SKM-1 (cell line): Measurements from ENCODE around the gene EHD4.

ENCODE experiments used
- DNase-seq: peaks from one replicate; lab custom pipeline; 2025; ENCODE audit not compliant: unreplicated experiment; lab: John Stamatoyannopoulos, UW

The EHD4 gene

GRCh38 chr15:41862515-41863116 is 109.7 kb downstream of the EHD4 start:
- no peak for DNase-seq

- DNase-seq, result no peak
These were observed 110.5 kb downstream of the EHD4 start for GRCh38 chr15:41861736-41862356.

GRCh38 chr15:41860049-41860828 is 112.1 kb downstream of the EHD4 start:
- peak; percentile 14 for DNase-seq

GRCh38 chr15:41858756-41859155 is 113.6 kb downstream of the EHD4 start:
- DNase-seq, result no peak

GRCh38 chr15:41857316-41857715 is 115.0 kb downstream of the EHD4 start:
- no peak for DNase-seq

GRCh38 chr15:41856716-41857115 is 115.6 kb downstream of the EHD4 start:
- no peak for DNase-seq

GRCh38 chr15:41856262-41856661 is 116.1 kb downstream of the EHD4 start:
- DNase-seq, result no peak

- no peak for DNase-seq
These were observed 116.9 kb downstream of the EHD4 start for GRCh38 chr15:41855261-41855961.

- DNase-seq, result no peak
These were observed 117.9 kb downstream of the EHD4 start for GRCh38 chr15:41854443-41854842.

- no peak for DNase-seq
These were observed 118.5 kb downstream of the EHD4 start for GRCh38 chr15:41853831-41854230.

GRCh38 chr15:41852736-41853590 is 119.4 kb downstream of the EHD4 start:
- no peak for DNase-seq

GRCh38 chr15:41851755-41852370 is 120.5 kb downstream of the EHD4 start:
- no peak for DNase-seq

- DNase-seq, result no peak
These were observed 121.2 kb downstream of the EHD4 start for GRCh38 chr15:41851167-41851523.

GRCh38 chr15:41850482-41851166 is 121.7 kb downstream of the EHD4 start:
- no peak for DNase-seq

GRCh38 chr15:41849861-41850260 is 122.5 kb downstream of the EHD4 start:
- DNase-seq, result no peak

GRCh38 chr15:41849204-41849603 is 123.2 kb downstream of the EHD4 start:
- no peak for DNase-seq

- DNase-seq, result no peak
These were observed 123.7 kb downstream of the EHD4 start for GRCh38 chr15:41848631-41849030.

- DNase-seq, result no peak
These were observed 124.4 kb downstream of the EHD4 start for GRCh38 chr15:41847981-41848380.

GRCh38 chr15:41847206-41847605 is 125.2 kb downstream of the EHD4 start:
- no peak for DNase-seq
